H9 (cell line): ENCODE results near the gene SCN3A. TPM values are rescaled to one million over a fixed set of nuclear protein-coding genes. Genes with fewer than 3 reads are reported as not detected.

Source experiments
- DNase-seq: peaks from one replicate; pipeline ENCODE4 v3.0.0-alpha.2; 2017
- H2AFZ ChIP-seq: one replicate; pipeline ENCODE4 v1.6.1; 2013; ENCODE audit warnings: mild to moderate bottlenecking, low read length, control low read depth, moderate library complexity
- H2AK5ac ChIP-seq: 2 replicates; pipeline ENCODE4 v1.6.1; 2013; ENCODE audit warnings: low read length, control low read depth, mixed read lengths; ENCODE audit not compliant: insufficient read length
- H2BK120ac ChIP-seq: one replicate; pipeline ENCODE4 v1.6.1; 2013; ENCODE audit warnings: low read depth, mild to moderate bottlenecking, low read length, control low read depth, inconsistent platforms; ENCODE audit not compliant: poor library complexity, severe bottlenecking
- H2BK12ac ChIP-seq: 2 replicates; pipeline ENCODE4 v1.6.1; 2013; ENCODE audit warnings: low read length, control low read depth, mixed read lengths, low read depth; ENCODE audit not compliant: insufficient read length
- H2BK15ac ChIP-seq: 2 replicates; pipeline ENCODE4 v1.6.1; 2013; ENCODE audit warnings: low read depth, low read length, control low read depth
- H2BK20ac ChIP-seq: one replicate; pipeline ENCODE4 v1.6.1; 2013; ENCODE audit warnings: low read depth, mild to moderate bottlenecking, low read length, control low read depth, inconsistent platforms; ENCODE audit not compliant: poor library complexity, severe bottlenecking
- H2BK5ac ChIP-seq: 2 replicates; pipeline ENCODE4 v1.6.1; 2013; ENCODE audit warnings: low read length, control low read depth, mixed read lengths; ENCODE audit not compliant: insufficient read length
- H3K14ac ChIP-seq: 2 replicates; pipeline ENCODE4 v1.6.1; 2013; ENCODE audit warnings: low read length, control low read depth; ENCODE audit not compliant: insufficient read depth
- H3K18ac ChIP-seq: 2 replicates; pipeline ENCODE4 v1.6.1; 2013; ENCODE audit warnings: low read depth, mild to moderate bottlenecking, mixed read lengths, low read length, control low read depth; ENCODE audit not compliant: insufficient read length
- H3K23ac ChIP-seq: 2 replicates; pipeline ENCODE4 v1.6.1; 2013; ENCODE audit warnings: low read length, control low read depth, mixed read lengths, low read depth; ENCODE audit not compliant: insufficient read length
- H3K23me2 ChIP-seq: 2 replicates; pipeline ENCODE4 v1.6.1; 2013; ENCODE audit warnings: low read depth, mild to moderate bottlenecking, mixed read lengths, low read length, control low read depth; ENCODE audit not compliant: insufficient read length, poor library complexity, severe bottlenecking
- H3K27ac ChIP-seq: 2 replicates; pipeline ENCODE4 v1.5.1; 2013; ENCODE audit warnings: low read length, control low read depth, mixed read lengths, low read depth; ENCODE audit not compliant: insufficient read length
- H3K27me3 ChIP-seq: 2 replicates; pipeline ENCODE4 v1.6.1; 2013; ENCODE audit warnings: low read length, control low read depth, inconsistent platforms; ENCODE audit not compliant: insufficient read depth
- H3K4ac ChIP-seq: 2 replicates; pipeline ENCODE4 v1.6.1; 2013; ENCODE audit warnings: low read depth, mild to moderate bottlenecking, control low read depth, inconsistent platforms, low read length, moderate library complexity
- H3K4me1 ChIP-seq: 2 replicates; pipeline ENCODE4 v1.6.1; 2013; ENCODE audit warnings: low read length, control low read depth, inconsistent platforms; ENCODE audit not compliant: insufficient read depth
- H3K4me2 ChIP-seq: 2 replicates; pipeline ENCODE4 v1.6.1; 2013; ENCODE audit warnings: low read length, control low read depth, mixed read lengths; ENCODE audit not compliant: insufficient read length, insufficient read depth
- H3K56ac ChIP-seq: 2 replicates; pipeline ENCODE4 v1.6.1; 2013; ENCODE audit warnings: low read depth, mild to moderate bottlenecking, mixed read lengths, low read length, control low read depth; ENCODE audit not compliant: insufficient read length
- H3K79me1 ChIP-seq: 2 replicates; pipeline ENCODE4 v1.6.1; 2013; ENCODE audit warnings: low read depth, mild to moderate bottlenecking, moderate library complexity, low read length, control low read depth, inconsistent platforms; ENCODE audit not compliant: insufficient read depth, poor library complexity, severe bottlenecking
- H3K79me2 ChIP-seq: 2 replicates; pipeline ENCODE4 v1.6.1; 2013; ENCODE audit warnings: low read length, control low read depth, inconsistent platforms; ENCODE audit not compliant: insufficient read depth
- H3K9ac ChIP-seq: 2 replicates; pipeline ENCODE4 v1.6.1; 2013; ENCODE audit warnings: low read length, control low read depth, mixed read lengths; ENCODE audit not compliant: insufficient read length; ENCODE audit errors: extremely low read depth
- H3K9me3 ChIP-seq: one replicate; pipeline ENCODE4 v1.6.1; 2013; ENCODE audit warnings: low read depth, low read length, inconsistent platforms; ENCODE audit not compliant: control insufficient read depth
- H3T11ph ChIP-seq: one replicate; pipeline ENCODE4 v1.6.1; 2013; ENCODE audit warnings: mild to moderate bottlenecking, low read length, control low read depth, inconsistent platforms
- H4K20me1 ChIP-seq: one replicate; pipeline ENCODE4 v1.6.1; 2013; ENCODE audit not compliant: control insufficient read depth, insufficient read length, insufficient read depth
- H4K5ac ChIP-seq: 2 replicates; pipeline ENCODE4 v1.6.1; 2013; ENCODE audit warnings: low read depth, mild to moderate bottlenecking, mixed read lengths, low read length, control low read depth; ENCODE audit not compliant: insufficient read length
- H4K8ac ChIP-seq: replicated peaks from 2 replicates; pipeline ENCODE4 v1.6.1; 2013; ENCODE audit warnings: low read length, control low read depth, mixed read lengths, low read depth; ENCODE audit not compliant: insufficient read length
- H4K91ac ChIP-seq: 2 replicates; pipeline ENCODE4 v1.6.1; 2013; ENCODE audit warnings: low read depth, mild to moderate bottlenecking, moderate library complexity, mixed read lengths, low read length, control low read depth; ENCODE audit not compliant: insufficient read length
- H3K27ac Mint-ChIP-seq, 3 experiments: 2 replicates in 2 of 3; 3 replicates in 1 of 3; pipeline ENCODE4 v1.8.0; 2020 to 2021; ENCODE audit warnings: mixed read lengths in 3 of 3, mild to moderate bottlenecking in 1 of 3, moderate library complexity in 1 of 3
- H3K27me3 Mint-ChIP-seq: 2 replicates; pipeline ENCODE4 v1.8.0; 2021; ENCODE audit warnings: low read depth, mild to moderate bottlenecking, moderate library complexity, mixed read lengths
- H3K36me3 Mint-ChIP-seq, 3 experiments: 2 replicates in 2 of 3; 3 replicates in 1 of 3; pipeline ENCODE4 v1.8.0; 2020 to 2021; ENCODE audit warnings: low read depth in 3 of 3, mixed read lengths in 3 of 3; ENCODE audit not compliant: insufficient read depth in 1 of 3
- H3K4me1 Mint-ChIP-seq, 2 experiments: 2 replicates each; pipeline ENCODE4 v1.8.0; 2020; ENCODE audit warnings: mixed read lengths in 2 of 2
- H3K4me3 Mint-ChIP-seq, 2 experiments: 2 replicates in 1 of 2; 3 replicates in 1 of 2; pipeline ENCODE4 v1.8.0; 2020 to 2021; ENCODE audit warnings: mild to moderate bottlenecking in 2 of 2, mixed read lengths in 2 of 2, moderate library complexity in 1 of 2
- H3K9me3 Mint-ChIP-seq, 2 experiments: 2 replicates in 1 of 2; 3 replicates in 1 of 2; pipeline ENCODE4 v1.8.0; 2020; ENCODE audit warnings: mild to moderate bottlenecking in 2 of 2, mixed read lengths in 2 of 2, moderate library complexity in 1 of 2
- CTCF ChIP-seq: fragments of 200-600 bp; sonication (generic); conservative IDR thresholded peaks from 3 replicates; pipeline ENCODE4 v1.8.0; 2021; ENCODE audit warnings: antibody characterized with exemption, mild to moderate bottlenecking
- WGBS: extraction: QIAGEN DNeasy Blood & Tissue Kit; methylation state at CpG from one replicate; pipeline ENCODE4 v1.1.7; 2013; ENCODE audit warnings: missing lambda C conversion rate, low lambda C conversion rate, mixed read lengths; ENCODE audit not compliant: insufficient read length; ENCODE audit errors: extremely low coverage; 5-methylcytosine and 5-hydroxymethylcytosine counted together
- total RNA-seq: library from RNA; stranded (reverse); gene quantifications from 2 replicates; pipeline ENCODE4 v1.2.1, GENCODE V29; 2021

Gene SCN3A
- total RNA-seq, 1 experiment from 2014 or later = not detected

- H3K9me3 ChIP-seq = no peaks in the 10 kb centered on the region
- no peak overlapping the region for H2AK5ac ChIP-seq
These were observed 81.3 kb downstream of the SCN3A start for GRCh38 chr2:165122521-165122920.

More at GRCh38 chr2:165122521-165122920, 81.3 kb downstream of the SCN3A start:
- no peak overlapping the region for H4K91ac ChIP-seq
- no peaks in the 10 kb centered on the region for H3K79me2 ChIP-seq
- no peak overlapping the region for H2BK5ac ChIP-seq
- no peak overlapping the region for H3K56ac ChIP-seq
- no peak overlapping the region for H3K4me3 Mint-ChIP-seq
- no peaks in the 10 kb centered on the region for H3K4me1 Mint-ChIP-seq
- no peaks in the 10 kb centered on the region for H3K9me3 Mint-ChIP-seq
- no peaks in the 10 kb centered on the region for H3K23me2 ChIP-seq
- no peak overlapping the region for H3K23ac ChIP-seq
- H4K20me1 ChIP-seq = no peaks in the 10 kb centered on the region
- no peak overlapping the region for H3K27ac ChIP-seq
- H3K27me3 ChIP-seq = no peaks in the 10 kb centered on the region
- no peak overlapping the region for H4K5ac ChIP-seq
- WGBS = no CpG with 5 or more reads among the region's 4 CpGs
- no peak overlapping the region for H2BK120ac ChIP-seq
- H3K4ac ChIP-seq = no peak overlapping the region
- no peaks in the 10 kb centered on the region for H3K4me1 ChIP-seq
- no peak overlapping the region for H2BK20ac ChIP-seq
- no peaks in the 10 kb centered on the region for H3K36me3 Mint-ChIP-seq
- H3K9ac ChIP-seq = no peak overlapping the region
- no peak overlapping the region for H3K27ac Mint-ChIP-seq
- no peaks in the 10 kb centered on the region; the same call in 1 of the 2 replicates for H3K27me3 Mint-ChIP-seq
- H3K18ac ChIP-seq = no peak overlapping the region
- H2BK15ac ChIP-seq = no peak overlapping the region
- no peak overlapping the region for H2BK12ac ChIP-seq
- DNase-seq = no peak
- no peak overlapping the region for H2AFZ ChIP-seq
- no peak overlapping the region for H3K4me2 ChIP-seq
- no peak overlapping the region for H3K14ac ChIP-seq
- no peaks in the 10 kb centered on the region for H3K79me1 ChIP-seq
- H4K8ac ChIP-seq = no peak overlapping the region
- no peak overlapping the region for H3T11ph ChIP-seq
- no peak for TF ChIP-seq CTCF
